ENCODE results near the gene ZNF785.
"Not testable (repeated sequence)": the region's sequence is repeated elsewhere in the genome, so short reads cannot be mapped to it uniquely, and the experiment has no call there.

The ZNF785 gene

DNA sequence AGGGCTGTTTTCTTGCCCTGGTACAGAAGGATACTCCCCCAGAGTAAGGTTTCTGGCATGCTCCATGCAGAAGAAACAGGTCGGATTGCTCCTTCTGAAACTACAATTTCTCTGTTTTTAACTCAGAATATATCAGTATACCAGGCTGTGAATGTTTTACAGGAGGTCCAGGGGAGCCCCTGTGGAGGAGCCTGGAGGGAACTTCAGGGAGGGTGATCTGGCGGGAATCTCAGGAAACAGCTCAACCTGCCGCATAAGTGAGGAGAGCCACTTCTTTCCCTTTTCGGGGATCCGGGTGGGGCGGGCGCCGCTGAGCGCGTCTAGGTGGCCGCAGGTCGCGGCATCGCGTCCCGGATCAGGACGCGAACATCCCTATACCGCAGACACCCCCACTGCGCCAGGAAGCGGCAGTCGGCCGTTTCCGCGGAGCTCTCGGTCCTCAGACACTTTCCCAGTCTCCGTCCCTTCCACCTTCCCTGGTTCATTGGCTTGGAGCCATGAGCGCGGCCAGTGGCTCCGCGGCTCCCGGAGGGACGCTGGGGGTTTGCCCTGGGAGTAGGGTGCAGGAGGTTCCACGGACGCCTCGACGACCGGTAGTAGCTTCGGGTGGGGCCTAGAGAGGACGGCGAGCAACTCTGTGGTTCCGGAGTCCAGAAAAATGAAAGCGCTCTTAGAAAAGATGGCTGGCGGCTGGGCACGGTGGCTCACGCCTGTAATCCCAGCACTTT lies 24.2 kb downstream of the ZNF785 start:
- no peak for DNase-seq

DNA sequence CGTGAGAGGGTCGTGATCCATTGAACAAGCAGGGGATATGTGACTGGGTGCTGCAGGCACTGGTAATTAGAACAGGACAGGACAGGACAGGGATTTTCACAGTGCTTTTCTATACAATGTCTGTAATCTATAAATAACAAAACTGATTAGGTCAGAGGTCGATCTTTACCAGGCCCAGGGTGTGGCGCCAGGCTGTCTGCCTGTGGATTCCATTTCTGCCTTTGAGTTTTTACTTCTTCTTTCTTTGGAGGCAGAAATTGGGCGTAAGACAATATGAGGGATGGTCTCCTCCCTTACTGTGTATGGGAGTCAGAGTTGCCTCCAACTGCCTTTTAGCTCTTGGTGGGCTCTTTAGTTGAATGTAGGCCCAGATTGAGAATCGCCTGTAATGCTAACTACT lies 25.8 kb downstream of the ZNF785 start:
- DNase-seq = no peak

DNA sequence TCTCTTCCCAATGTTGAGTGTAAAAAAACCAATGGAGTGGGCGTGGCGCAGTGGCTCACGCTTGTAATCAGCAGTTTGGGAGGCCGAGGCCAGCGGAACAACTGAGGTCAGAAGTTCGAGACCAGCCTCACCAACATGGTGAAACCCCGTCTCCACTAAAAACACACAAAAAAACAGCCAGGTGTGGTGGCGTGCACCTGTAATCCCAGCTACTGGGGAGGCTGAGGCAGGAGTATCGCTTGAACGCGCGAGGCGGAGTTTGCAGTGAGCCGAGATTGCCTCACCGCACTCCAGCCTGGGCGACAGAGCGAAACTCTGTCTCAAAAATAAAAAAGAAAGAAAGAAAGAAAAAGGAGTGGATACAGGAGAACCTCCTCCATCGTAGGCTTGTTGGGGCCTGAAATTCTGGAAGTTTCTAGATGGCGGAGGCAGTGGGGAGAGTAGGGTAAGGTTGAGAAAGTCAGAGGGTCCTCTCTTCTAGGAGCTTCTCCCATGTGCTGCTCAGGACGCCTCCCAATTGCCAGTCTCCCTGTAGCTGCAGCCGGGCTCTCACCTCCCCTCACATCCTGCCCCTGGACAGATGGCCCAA lies 26.6 kb downstream of the ZNF785 start:
- no peak for DNase-seq

DNA sequence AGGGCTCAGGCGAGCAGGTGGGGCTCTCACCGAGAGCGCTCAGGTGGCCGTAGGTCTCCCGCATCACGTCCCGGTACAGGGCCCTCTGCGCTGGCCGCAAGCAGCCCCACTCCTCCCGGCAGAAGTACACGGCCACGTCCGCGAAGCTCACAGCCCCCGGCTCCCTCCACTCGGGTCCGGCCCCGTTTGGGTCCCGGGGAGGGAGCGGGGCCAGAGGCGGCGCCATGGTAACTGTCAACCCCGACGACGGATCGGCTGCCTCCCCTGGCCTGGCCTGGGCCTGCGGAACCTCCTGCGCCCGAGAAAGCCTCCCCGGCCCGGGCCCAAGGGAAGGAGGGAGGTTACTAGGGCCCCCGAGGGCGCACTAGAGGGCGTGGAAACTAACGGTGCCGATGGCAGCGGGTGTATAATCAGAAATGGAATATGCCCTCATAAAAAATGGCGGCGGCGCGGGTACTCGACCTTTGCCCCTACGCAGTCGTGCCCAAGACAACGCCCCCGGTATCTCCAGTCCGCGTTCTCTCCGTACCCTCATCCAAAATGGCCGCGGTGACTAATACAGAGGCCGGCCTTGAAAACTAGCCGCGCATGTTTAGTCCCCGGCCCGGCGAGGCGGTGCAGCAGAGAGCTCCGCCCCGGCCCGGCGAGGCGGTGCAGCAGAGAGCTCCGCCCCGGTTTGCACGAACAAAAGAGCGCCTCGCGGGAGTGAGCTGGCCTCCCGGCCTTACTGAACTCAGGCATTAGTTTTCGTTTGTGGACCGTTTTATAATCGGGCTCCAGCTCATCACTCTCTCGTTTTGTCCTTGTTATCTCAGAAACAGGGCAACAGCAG lies 27.3 kb downstream of the ZNF785 start, which contains the start of gene ZNF764:
TSS of gene ZNF764 (minus strand) at position 418 of the 832 bp plus-strand sequence. CDS start at position 226, 192 bp downstream.
- peak; percentile 99 for DNase-seq

DNA sequence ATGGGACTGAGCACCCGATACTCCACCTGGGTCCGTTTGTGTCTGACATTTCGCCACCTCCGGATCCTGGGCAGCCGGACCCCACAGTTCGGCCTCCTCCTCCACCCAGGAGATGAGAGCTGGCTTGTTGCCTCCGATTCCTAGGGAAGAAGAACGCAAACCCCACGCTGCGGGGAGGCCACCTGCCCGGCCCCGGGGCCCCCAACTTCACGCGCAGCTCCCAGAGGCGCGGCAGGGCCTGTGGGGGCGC lies 27.9 kb downstream of the ZNF785 start:
- DNase-seq = no peak

DNA sequence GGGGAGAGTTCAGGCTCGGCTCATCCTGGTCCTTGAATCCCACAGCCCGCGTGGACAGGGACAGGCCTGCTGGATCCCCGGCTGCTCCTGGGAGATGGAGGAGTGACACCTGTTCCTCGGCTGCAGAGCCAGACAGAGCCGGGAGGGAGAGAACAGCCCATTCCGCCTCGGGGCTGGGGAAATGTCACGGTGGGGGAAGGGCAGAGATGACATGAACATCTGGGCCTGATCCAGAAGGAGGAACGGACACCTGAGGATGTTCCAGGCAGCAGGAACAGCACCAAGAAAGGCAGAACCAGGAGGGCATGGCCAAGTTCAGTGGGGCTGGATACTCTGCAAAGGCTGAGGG lies 29.4 kb downstream of the ZNF785 start:
- no peak for DNase-seq

DNA sequence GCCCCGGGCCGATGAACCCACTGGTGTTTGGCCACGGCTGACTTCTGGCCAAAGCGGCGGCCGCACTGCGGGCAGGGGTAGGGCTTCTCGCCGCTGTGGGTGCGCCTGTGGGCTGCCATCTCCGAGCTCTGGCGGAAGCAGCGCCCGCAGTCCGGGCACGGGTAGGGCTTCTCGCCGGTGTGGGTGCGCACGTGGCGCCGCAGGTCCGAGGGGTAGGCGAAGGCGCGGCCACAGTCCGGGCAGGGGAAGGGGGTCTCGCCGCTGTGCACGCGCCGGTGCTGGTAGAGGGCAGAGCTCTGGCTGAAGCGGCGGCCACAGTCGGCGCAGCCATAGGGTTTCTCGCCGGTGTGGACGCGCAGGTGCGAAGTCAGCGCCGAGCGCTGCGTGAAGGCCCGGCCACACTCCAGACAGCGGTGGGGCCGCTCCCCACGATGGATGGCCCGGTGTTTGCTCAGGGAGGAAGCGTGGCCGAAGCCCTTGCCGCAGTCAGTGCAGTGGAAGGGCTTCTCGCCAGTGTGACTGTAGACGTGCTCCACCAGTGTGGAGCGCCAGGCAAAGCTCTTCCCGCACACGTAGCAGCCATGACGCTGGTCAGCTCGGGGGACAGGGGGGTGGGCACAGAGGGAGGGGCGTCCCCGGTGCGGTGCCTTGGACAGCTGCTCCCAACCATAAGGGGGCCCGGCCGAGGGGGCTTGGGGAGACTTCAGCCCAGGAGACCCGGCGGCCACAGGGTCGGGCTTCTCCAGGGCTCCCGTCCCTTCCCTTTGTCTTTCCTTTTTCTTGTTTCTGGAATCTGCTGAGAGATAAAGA lies 30.0 kb downstream of the ZNF785 start:
- no peak for DNase-seq

DNA sequence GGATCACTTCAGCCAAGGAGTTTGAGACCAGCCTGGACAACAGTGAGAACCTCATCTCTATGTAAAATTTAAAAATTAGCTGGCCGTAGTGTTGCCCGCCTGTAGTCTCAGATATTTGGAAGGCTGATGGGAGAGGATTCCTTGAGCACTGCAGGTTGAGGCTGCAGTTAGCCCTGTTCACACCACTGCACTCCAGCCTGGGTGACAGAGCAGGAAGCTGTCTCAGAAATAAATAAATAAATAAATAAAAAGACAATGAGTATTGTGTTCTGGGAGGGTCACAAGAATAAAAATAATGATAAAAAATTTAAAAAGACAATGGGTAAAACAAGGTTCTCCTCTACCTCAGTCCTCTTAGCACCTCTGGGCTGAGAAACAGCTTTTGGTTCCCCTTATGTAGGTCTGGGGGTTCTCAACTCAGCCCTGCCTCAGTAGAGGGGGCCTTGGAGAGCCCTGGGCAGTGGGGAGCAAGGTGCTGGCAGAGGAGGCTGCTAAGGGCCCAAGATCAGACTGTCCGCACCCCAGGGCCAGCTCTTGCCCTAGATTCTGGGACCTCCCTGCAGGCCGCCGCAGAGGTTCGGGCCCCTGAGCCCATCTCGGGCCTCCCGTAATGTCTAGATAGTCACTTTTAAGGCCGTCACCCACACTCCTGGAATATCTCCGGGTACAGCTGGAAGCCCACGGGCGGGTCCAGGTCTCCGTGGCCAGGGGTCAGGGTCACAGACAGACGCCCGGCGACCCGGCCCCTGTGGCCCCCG lies 30.8 kb downstream of the ZNF785 start:
- DNase-seq = no peak

DNA sequence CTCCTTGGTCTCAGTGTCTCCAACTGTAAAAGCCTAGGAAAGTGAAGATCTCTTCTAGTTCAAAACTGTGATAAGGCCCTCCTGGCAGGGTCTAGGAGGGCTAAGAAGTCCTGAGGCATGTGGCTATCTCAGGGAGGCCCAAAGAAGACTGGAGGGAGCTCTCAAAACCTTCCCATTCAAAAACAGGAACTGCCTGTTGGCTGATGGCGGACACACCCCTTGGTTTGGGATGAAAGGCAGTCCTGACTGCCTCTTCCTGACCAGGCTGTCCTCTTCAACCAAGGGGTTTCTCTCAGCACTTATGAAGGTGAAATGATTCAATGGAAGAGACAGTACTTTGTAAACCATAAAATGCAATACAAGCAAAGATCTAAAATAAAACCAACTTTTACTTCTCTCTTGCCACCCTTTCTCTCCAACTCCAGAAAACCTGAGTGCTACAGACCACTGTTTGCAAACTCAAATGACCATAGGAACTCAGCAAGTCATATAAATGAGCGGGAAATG lies 32.1 kb downstream of the ZNF785 start:
- no peak for DNase-seq

DNA sequence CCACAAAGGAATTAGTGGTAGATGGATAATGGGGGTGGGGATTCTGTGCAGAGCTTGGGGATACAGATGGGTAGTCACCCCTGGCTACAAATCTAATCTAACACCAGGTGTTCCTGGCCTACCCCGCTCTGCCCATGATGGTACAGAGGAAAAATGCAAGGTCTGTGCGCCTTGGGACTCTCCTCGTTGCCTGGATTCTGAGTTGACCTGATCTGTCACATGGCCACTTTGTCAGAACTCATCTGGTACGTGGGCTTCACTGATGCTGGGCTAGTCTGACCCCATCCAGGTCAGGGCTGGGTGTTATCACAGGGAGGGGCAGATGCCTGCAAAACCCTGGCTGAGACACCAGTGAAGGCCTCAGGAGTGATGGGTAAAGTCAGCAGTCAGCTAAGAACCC lies 32.5 kb downstream of the ZNF785 start:
- no peak for DNase-seq

DNA sequence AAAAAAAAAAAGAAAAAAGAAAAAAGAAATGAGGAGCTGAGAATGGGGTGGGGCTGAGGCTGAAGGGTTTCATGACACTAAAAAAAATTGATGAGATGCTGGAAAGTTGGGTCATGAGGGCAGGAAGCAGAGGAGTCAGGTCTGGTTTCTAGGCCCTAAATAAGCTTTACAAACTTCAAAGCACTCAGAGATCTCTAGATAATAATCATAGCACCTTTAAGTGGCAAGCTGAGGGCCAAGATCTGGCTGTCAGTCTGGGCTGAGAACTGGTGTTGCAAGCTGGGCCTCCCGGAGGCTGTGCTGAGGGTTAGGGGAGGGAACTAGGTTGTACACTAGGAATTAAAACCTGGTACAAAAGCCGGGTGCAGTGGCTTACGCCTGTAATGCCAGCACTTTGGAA lies 33.7 kb downstream of the ZNF785 start:
- DNase-seq = no peak

DNA sequence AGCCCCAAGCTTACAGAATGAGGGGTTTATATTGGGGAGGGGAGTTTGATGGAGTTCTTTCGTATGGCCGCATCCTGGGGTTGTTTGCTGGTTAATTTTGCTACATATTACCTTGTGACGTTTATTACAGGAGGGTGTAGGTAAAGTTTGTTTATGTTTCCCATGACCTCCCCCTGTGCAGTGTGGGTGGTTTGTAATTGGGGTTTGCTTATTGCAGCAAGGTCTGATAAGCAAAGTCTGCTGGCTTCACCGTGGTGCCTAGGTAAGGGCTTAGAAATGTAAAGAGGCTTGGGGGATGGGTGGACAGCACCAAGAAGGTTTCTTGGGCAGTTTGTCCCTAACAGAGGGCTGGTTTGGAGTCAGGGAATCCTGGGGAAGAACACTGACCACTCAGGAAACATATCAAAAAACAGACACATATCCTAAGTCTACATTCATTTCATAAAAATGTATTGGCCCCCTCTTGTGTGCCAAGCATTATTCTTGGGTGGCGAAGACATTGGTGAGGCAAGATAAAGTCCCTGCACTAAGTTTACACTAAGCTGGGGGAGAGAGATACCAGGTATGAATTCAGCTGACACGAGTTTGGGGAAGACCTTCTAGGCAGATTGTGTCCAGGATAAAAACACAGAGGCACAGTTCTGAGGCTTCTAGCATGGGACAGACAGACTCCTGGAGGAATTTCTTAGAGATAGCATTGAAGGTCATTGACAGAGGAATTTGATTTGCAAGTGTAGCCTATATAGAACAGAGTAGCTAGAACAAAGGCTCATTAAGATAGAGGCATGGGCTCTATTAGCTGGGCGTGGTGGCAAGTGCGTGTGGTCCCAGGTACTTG lies 36.9 kb downstream of the ZNF785 start:
- no peak for DNase-seq

DNA sequence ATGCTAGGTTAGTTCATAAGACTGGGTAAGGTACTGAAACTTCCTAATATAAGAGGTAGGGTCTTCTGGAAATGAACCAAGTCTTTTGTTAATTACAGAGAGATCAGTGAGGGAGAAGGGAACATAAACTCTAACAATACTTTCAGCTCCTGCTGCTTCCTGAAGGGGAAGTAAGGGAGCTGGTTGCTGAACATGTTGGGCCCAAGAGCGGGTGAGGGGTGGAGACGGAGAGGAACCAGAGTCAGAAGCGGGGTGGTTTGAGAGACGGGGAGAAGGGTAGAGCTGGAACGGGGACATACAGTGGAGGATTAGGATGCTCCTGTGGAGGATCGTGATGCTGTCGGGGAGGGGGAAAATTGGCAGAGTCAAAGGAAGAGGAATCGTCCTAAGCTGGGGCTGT lies 39.4 kb downstream of the ZNF785 start:
- DNase-seq = no peak

DNA sequence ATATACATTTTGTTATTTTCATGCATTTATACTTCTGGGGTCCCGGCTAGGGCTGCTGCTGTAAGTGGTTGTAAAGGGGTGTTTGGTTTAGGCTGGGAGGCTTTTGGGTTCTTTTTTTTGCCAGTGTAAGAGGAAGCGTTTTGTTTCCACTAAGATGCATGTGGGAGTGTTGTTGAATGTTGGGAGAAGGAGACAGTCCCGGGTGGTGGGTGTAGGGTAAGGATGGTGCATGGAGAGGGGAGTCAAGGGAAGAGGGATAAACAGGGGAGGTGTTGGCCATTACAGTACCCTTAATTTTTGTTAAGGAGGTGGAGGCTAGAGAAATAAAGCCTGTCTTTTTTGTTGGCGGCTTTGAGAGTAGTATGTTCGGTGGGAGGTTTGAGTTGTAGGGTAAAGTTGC lies 42.4 kb downstream of the ZNF785 start:
- DNase-seq = no peak

DNA sequence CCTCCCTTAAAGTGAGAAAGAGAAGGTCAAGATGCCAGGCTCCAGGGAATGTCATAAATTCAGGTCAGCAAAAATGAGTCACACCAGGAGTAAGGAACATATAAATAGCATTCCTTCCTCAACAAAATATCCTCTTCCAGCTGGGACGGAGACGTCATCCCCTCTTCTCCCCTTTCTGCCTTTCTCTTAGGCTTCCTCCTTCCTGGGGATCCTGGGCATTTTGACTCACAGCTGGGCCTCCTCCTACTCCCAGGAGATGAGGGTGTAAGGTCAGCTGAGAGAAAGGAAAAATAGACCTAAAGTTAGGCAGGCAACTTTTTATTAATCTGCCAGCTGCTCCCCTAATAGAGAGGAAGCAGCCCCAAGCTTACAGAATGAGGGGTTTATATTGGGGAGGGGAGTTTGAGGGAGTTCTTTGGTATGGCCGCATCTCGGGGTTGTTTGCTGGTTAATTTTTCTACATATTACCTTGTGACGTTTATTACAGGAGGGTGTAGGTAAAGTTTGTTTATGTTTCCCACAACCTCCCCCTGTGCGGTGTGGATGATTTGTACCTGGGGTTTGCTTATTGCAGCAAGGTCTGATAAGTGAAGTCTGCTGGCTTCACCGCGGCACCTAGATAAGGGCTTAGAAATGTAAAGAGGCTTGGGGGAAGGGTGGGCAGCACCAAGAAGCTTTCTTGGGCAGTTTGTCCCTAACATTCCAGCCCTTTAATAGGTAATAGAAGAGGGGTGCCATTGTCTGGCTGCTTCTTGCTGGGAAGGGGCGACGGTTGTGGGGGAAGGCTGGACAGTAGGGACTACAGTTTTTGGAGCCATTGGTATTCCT lies 43.8 kb downstream of the ZNF785 start:
- DNase-seq = no peak

DNA sequence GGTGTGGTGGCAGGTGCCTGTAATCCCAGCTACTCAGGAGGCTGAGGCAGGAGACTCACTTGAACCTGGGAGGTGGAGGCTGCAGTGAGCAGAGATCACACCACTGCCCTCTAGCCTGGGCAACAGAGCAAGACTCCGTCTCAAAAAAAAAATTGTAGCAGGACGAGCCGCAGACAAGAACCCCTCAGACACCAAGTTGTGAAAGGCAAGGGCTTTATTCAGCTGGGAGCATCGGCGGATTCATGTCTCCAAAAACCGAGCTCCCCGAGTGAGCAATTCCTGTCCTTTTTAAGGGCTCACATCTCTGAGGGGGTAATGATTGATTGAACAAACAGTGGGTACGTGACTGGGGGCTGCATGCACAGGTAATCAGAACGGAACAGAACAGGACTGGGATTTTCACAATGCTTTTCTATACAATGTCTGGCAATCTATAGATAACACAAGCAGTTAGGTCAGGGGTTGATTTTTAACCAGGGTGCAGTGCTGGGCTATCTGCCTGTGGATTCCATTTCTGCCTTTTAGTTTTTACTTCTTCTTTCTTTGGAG lies 44.5 kb downstream of the ZNF785 start:
- DNase-seq = not testable (repeated sequence)

DNA sequence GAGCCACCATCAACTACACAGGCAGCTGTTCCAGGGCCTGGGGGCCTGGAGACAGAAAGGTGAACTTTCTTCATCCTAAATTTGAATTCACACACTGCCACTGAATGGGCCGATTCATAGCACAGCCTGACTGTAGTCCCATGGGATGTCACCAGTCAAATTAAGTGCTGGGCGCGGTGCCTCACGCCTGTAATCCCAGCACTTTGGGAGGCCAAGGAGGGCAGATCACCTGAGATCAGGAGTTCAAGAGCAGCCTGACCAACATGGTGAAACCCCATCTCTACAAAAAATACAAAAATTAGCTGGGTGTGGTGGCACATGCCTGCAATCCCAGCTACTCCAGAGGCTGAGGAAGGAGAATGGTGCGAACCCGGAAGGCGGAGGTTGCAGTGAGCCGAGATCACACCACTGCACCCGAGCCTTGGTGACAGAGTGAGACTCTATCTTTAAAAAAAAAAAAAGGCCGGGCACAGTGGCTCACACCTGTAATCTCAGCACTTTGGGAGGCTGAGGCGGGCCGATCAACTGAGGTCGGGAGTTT lies 45.4 kb downstream of the ZNF785 start:
- not testable (repeated sequence) for DNase-seq

DNA sequence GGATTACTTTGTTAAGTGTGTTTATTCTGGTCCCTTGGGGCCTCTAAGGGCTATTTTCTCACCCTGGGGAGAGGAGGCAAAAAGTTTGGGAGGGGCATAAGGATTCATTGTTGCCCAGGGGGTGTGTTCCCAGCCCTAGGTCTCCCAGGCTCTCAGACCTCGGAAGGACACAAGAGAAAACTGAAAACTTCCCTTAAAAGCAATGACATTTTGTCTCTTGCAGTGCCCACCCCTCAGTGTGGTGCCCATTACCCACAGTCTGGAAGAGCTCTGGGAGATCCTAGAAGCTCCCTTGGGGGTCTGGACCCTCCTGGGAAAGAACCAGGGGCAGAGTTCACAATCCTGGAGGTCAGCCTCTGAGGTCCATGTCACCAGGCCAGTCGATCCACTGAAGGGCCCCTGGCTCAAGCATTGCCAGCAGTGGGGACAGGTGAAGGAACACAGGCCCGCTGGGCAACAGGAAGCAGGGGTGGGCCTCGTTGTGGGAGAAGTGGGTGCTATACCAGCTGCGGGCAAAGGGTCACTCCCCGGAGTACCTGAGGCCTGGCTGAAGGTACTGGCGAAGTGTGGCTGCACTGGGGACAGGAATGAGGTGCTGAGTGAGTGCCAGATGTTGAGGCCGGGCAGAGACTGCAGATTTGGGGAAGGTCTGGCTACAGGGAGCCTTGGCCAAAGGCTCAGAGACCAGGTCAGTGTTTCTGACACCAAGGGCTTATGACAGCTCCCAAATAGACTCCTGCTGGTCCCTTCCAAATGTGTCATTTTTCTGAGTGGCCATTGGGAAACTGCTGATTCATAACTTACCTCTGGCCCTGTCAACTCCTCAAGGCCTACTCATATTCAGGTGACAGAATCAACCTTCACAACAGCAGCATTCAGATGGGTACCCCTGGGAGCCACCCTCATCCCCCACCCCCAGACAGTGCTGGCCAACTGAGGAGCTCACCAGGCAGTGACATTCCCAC lies 46.2 kb downstream of the ZNF785 start:
- DNase-seq = no peak

Measured in RPMI8226 (cell line).